ENCODE results near the gene TMEM131L.
"Not testable (repeated sequence)": the region's sequence is repeated elsewhere in the genome, so short reads cannot be mapped to it uniquely, and the experiment has no call there.

The TMEM131L gene

GRCh38 chr4:153449338-153449737 lies 16.8 kb upstream of the TMEM131L start:
- Histone ChIP-seq H3K27ac (ENCODE audit: low read depth, low read length) (no peak overlapping the region), H3K4me3 (ENCODE audit: low read depth in 1 of 2, low read length in 2 of 2) (no peak overlapping the region), H3K9me3 (ENCODE audit: low read length) (no peaks in the 10 kb centered on the region), H3K36me3 (ENCODE audit: insufficient read depth, low read length) (no peaks in the 10 kb centered on the region), H3K9ac (ENCODE audit: low read length) (no peak overlapping the region), H3K27me3 (ENCODE audit: control insufficient read depth in 1 of 2, insufficient read depth in 2 of 2, low read length in 2 of 2) (no peaks in the 10 kb centered on the region), H3K4me1 (ENCODE audit: insufficient read depth, low read length) (peaks cover 12% of the 10 kb centered on the region)

DNA sequence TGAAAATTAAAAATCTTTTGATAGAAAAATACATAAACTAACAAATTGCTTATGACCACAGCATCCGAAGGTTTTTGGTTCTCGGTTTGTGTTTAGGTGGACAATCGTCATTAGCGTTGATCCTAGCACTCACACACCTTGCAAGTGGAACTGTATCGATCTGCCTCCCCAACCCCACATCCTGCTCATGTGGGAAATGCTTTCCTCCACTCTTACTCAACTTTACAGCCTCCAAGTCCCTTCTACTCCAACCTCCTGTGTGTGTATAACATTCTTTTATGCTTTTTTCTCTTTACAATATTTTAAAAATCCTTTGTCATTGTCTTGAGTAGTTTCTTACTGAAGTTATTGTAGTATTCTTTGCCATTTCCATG lies 15.6 kb upstream of the TMEM131L start:
- Histone ChIP-seq H3K9ac (ENCODE audit: low read length) (no peak overlapping the region), H3K27ac (ENCODE audit: low read depth, low read length) (no peak overlapping the region), H3K36me3 (ENCODE audit: insufficient read depth, low read length) (no peaks in the 10 kb centered on the region), H3K9me3 (ENCODE audit: low read length) (no peaks in the 10 kb centered on the region), H3K27me3 (ENCODE audit: control insufficient read depth in 1 of 2, insufficient read depth in 2 of 2, low read length in 2 of 2) (no peaks in the 10 kb centered on the region), H3K4me3 (ENCODE audit: low read depth in 1 of 2, low read length in 2 of 2) (no peak overlapping the region), H3K4me1 (ENCODE audit: insufficient read depth, low read length) (peaks cover 12% of the 10 kb centered on the region)

DNA sequence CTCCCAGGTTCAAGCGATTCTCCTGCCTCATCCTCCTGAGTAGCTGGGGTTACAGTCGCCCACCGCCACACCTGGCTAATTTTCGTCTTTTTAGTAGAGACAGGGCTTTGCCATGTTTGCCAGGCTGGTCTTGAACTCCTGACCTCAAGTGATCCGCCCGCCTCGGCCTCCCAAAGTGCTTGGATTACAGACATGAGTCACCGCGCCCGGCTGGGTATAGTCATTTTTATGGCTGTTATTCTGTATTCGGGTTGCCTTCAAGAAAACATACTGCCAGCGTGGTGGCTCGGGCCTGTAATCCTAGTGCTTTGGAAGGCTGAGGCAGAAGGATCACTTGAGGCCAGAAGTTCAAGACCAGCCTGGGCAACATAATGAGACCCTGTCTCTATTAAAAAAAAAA lies 15.0 kb upstream of the TMEM131L start:
- peaks cover 12% of the 10 kb centered on the region for H3K4me1 ChIP-seq (ENCODE audit: insufficient read depth, low read length)
- not testable (repeated sequence) for H3K9ac ChIP-seq (ENCODE audit: low read length); H3K27me3 ChIP-seq (ENCODE audit: control insufficient read depth in 1 of 2, insufficient read depth in 2 of 2, low read length in 2 of 2); H3K36me3 ChIP-seq (ENCODE audit: insufficient read depth, low read length); H3K4me3 ChIP-seq (ENCODE audit: low read depth in 1 of 2, low read length in 2 of 2); H3K9me3 ChIP-seq (ENCODE audit: low read length); H3K27ac ChIP-seq (ENCODE audit: low read depth, low read length)

- Histone ChIP-seq H3K4me1 (ENCODE audit: insufficient read depth, low read length) (peaks cover 12% of the 10 kb centered on the region), H3K27me3 (ENCODE audit: control insufficient read depth in 1 of 2, insufficient read depth in 2 of 2, low read length in 2 of 2) (no peaks in the 10 kb centered on the region), H3K4me3 (ENCODE audit: low read depth in 1 of 2, low read length in 2 of 2) (no peak overlapping the region), H3K9me3 (ENCODE audit: low read length) (no peaks in the 10 kb centered on the region), H3K27ac (ENCODE audit: low read depth, low read length) (no peak overlapping the region), H3K9ac (ENCODE audit: low read length) (no peak overlapping the region), H3K36me3 (ENCODE audit: insufficient read depth, low read length) (no peaks in the 10 kb centered on the region)
Observed at GRCh38 chr4:153451911-153452657, 14.1 kb upstream of the TMEM131L start.

DNA sequence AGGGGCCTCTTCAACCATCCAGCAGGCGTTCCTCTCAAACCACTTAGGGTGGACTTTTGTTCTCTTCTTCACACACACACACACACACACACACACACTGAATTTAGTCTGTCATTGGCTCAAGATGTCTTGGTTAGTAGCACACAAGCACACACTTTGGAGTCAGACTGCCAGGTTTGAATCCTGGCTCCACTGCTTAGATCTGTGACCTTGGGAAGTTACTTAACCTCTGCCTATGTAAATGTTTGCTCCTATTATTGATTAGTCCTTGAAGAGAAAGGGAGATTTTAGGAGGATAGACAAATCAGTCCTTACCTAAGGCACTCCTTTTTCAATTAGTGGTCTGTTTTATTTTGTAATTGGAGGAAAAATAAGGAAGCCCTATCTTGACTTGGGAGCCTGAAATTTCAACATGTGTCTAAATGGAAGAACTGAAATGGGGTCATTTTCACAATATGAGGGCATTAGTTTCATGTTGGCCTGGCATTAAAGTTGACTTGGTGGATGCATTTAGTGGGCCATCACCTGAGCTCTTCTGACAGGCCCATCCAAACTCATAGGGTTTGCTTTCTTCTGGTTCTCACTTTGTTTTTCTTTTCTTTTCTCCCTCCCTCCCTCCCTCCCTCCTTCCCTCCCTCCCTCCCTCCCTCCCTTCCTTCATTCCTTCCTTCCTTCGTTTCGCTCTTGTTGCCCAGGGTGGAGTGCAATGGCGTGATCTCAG lies 13.3 kb upstream of the TMEM131L start:
- Histone ChIP-seq H3K27ac (ENCODE audit: low read depth, low read length) (no peak overlapping the region), H3K9ac (ENCODE audit: low read length) (no peak overlapping the region), H3K4me1 (ENCODE audit: insufficient read depth, low read length) (peaks cover 8% of the 10 kb centered on the region), H3K9me3 (ENCODE audit: low read length) (no peaks in the 10 kb centered on the region), H3K27me3 (ENCODE audit: control insufficient read depth in 1 of 2, insufficient read depth in 2 of 2, low read length in 2 of 2) (no peaks in the 10 kb centered on the region), H3K4me3 (ENCODE audit: low read depth in 1 of 2, low read length in 2 of 2) (no peak overlapping the region), H3K36me3 (ENCODE audit: insufficient read depth, low read length) (no peaks in the 10 kb centered on the region)

DNA sequence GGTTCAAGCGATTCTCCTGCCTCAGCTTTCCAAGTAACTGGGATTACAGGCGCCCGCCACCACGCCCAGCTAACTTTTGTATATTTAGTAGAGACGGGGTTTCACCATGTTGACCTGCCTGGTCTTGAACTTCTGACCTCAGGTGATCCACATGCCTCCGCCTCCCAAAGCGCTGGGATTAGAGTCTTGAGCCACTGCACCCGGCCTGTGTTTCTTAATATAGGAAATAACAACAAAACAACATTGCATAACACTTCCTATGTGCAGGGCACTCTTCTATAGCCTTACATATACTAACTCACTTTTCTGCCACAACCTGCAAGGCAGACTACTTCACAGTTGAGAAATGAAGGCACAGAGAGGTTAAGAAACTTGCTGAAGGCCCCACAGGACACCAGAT lies 12.8 kb upstream of the TMEM131L start:
- Histone ChIP-seq H3K27me3 (ENCODE audit: control insufficient read depth in 1 of 2, insufficient read depth in 2 of 2, low read length in 2 of 2) (no peaks in the 10 kb centered on the region), H3K9me3 (ENCODE audit: low read length) (no peaks in the 10 kb centered on the region), H3K27ac (ENCODE audit: low read depth, low read length) (no peak overlapping the region), H3K4me1 (ENCODE audit: insufficient read depth, low read length) (peaks cover 2% of the 10 kb centered on the region), H3K36me3 (ENCODE audit: insufficient read depth, low read length) (no peaks in the 10 kb centered on the region), H3K9ac (ENCODE audit: low read length) (no peak overlapping the region), H3K4me3 (ENCODE audit: low read depth in 1 of 2, low read length in 2 of 2) (no peak overlapping the region)

GRCh38 chr4:153458969-153459368 lies 7.2 kb upstream of the TMEM131L start:
- H3K9ac ChIP-seq (ENCODE audit: low read length), result no peak overlapping the region
- no peak overlapping the region for H3K27ac ChIP-seq (ENCODE audit: low read depth, low read length)
- no peak overlapping the region for H3K4me3 ChIP-seq (ENCODE audit: low read depth in 1 of 2, low read length in 2 of 2)
- H3K4me1 ChIP-seq (ENCODE audit: insufficient read depth, low read length), result peaks cover under 1% of the 10 kb centered on the region
- H3K9me3 ChIP-seq (ENCODE audit: low read length), result no peaks in the 10 kb centered on the region
- no peaks in the 10 kb centered on the region for H3K27me3 ChIP-seq (ENCODE audit: control insufficient read depth in 1 of 2, insufficient read depth in 2 of 2, low read length in 2 of 2)
- no peaks in the 10 kb centered on the region for H3K36me3 ChIP-seq (ENCODE audit: insufficient read depth, low read length)

- not testable (repeated sequence) for H3K27ac ChIP-seq (ENCODE audit: low read depth, low read length); H3K36me3 ChIP-seq (ENCODE audit: insufficient read depth, low read length); H3K4me3 ChIP-seq (ENCODE audit: low read depth in 1 of 2, low read length in 2 of 2); H3K9ac ChIP-seq (ENCODE audit: low read length); H3K27me3 ChIP-seq (ENCODE audit: control insufficient read depth in 1 of 2, insufficient read depth in 2 of 2, low read length in 2 of 2); H3K9me3 ChIP-seq (ENCODE audit: low read length)
- H3K4me1 ChIP-seq (ENCODE audit: insufficient read depth, low read length), result peaks cover 17% of the 10 kb centered on the region
Observed at GRCh38 chr4:153461549-153461948, 4.6 kb upstream of the TMEM131L start.

- Histone ChIP-seq H3K27me3 (ENCODE audit: control insufficient read depth in 1 of 2, insufficient read depth in 2 of 2, low read length in 2 of 2) (no peaks in the 10 kb centered on the region), H3K36me3 (ENCODE audit: insufficient read depth, low read length) (no peaks in the 10 kb centered on the region), H3K27ac (ENCODE audit: low read depth, low read length) (no peak overlapping the region), H3K9ac (ENCODE audit: low read length) (no peak overlapping the region), H3K4me3 (ENCODE audit: low read depth in 1 of 2, low read length in 2 of 2) (no peak overlapping the region), H3K4me1 (ENCODE audit: insufficient read depth, low read length) (peaks cover 18% of the 10 kb centered on the region), H3K9me3 (ENCODE audit: low read length) (no peaks in the 10 kb centered on the region)
Observed at GRCh38 chr4:153464068-153464467, 2.1 kb upstream of the TMEM131L start.

DNA sequence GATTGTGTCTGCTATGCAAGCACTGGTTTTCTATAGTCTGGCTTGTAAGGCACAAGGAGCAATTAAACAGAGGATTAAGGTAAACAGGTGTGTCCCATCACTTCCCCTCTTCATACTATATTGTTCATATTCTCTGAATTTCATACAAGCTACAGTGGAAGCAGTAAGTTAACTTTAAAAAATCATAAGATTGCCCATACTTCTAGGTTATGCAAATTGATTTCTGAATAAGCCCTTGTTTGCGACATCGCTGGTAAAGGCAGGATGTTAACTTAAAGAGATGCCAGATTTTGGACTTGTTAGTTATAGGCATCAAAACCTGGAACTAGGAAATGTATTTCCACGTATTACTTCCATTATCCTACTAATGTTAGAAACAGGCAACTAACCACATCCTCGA lies 1.0 kb upstream of the TMEM131L start:
- Histone ChIP-seq H3K36me3 (ENCODE audit: insufficient read depth, low read length) (no peaks in the 10 kb centered on the region), H3K4me1 (ENCODE audit: insufficient read depth, low read length) (peaks cover 28% of the 10 kb centered on the region), H3K27ac (ENCODE audit: low read depth, low read length) (peak overlapping the region; percentile 85), H3K27me3 (ENCODE audit: control insufficient read depth in 1 of 2, insufficient read depth in 2 of 2, low read length in 2 of 2) (no peaks in the 10 kb centered on the region), H3K4me3 (ENCODE audit: low read depth in 1 of 2, low read length in 2 of 2) (peak overlapping the region in 1 of 2 donors; percentile 82), H3K9ac (ENCODE audit: low read length) (peak overlapping the region; percentile 13), H3K9me3 (ENCODE audit: low read length) (no peaks in the 10 kb centered on the region)

DNA sequence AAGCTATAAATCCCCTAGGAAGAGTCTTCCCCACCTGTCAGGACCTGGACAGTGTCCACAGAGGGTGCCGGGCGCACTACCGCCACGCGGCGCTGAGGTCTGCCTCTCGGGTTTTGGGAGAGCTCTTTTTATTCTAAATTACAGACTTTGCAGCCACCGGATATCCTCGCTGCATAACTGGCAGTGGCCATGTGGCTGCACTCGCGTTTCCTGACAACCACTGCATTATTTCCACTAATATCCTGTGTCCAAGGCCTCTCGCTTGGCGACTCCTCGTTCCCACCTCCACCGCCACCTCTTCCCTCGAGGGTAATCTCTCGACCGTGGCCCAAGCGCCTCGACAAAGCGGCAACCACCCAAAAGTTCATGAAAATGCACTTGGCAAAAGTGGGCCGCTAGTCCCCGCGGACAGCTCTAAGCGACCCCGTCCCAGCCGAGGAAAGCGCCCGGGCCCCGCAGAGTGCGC lies 512 bp upstream of the TMEM131L start:
- no peaks in the 10 kb centered on the region for H3K27me3 ChIP-seq (ENCODE audit: control insufficient read depth in 1 of 2, insufficient read depth in 2 of 2, low read length in 2 of 2)
- peak overlapping the region; percentile 82 to 83 for H3K4me3 ChIP-seq (ENCODE audit: low read depth in 1 of 2, low read length in 2 of 2)
- no peaks in the 10 kb centered on the region for H3K9me3 ChIP-seq (ENCODE audit: low read length)
- peak overlapping the region; percentile 85 for H3K27ac ChIP-seq (ENCODE audit: low read depth, low read length)
- H3K4me1 ChIP-seq (ENCODE audit: insufficient read depth, low read length), result peaks cover 29% of the 10 kb centered on the region
- peak overlapping the region; percentile 13 for H3K9ac ChIP-seq (ENCODE audit: low read length)
- no peaks in the 10 kb centered on the region for H3K36me3 ChIP-seq (ENCODE audit: insufficient read depth, low read length)

All from muscle layer of colon (tissue), 2 donors.